Liver (tissue), 3 donors: Measurements from ENCODE around the gene CD101.

ENCODE experiments used
- ATF3 ChIP-seq: IDR thresholded peaks from 2 replicates; pipeline ENCODE4 v1.6.1; 2016; ENCODE audit warnings: antibody characterized with exemption
- CTCF ChIP-seq: fragments of 150-350 bp; IDR thresholded peaks from 2 replicates; pipeline ENCODE4 v1.5.1; 2017; ENCODE audit warnings: improper control_type of control experiment, low read depth, low read length; ENCODE audit not compliant: missing input control
- EGR1 ChIP-seq, 2 donors: IDR thresholded peaks; 2 replicates each; pipeline ENCODE4 v1.6.1; 2016 to 2018; ENCODE audit warnings: antibody characterized with exemption in 2 of 2, low read depth in 2 of 2
- FOXA2 ChIP-seq: IDR thresholded peaks from 2 replicates; pipeline ENCODE4 v1.6.1; 2016; ENCODE audit warnings: antibody characterized with exemption
- GABPA ChIP-seq, 2 donors: IDR thresholded peaks in 1 of 2; conservative IDR thresholded peaks in 1 of 2; 2 replicates each; pipeline ENCODE4 v1.6.1; 2016; ENCODE audit warnings: antibody characterized with exemption in 2 of 2, mild to moderate bottlenecking in 1 of 2, moderate library complexity in 1 of 2
- JUND ChIP-seq, 2 donors: IDR thresholded peaks; 2 replicates each; pipeline ENCODE4 v1.6.1; 2016; ENCODE audit warnings: antibody characterized with exemption in 2 of 2
- MAX ChIP-seq: IDR thresholded peaks from 2 replicates; pipeline ENCODE4 v1.6.1; 2016; ENCODE audit warnings: antibody characterized with exemption
- RXRA ChIP-seq, 2 donors: IDR thresholded peaks; 2 replicates each; pipeline ENCODE4 v1.6.1; 2017 to 2018; ENCODE audit warnings: antibody characterized with exemption in 2 of 2, mild to moderate bottlenecking in 1 of 2
- YY1 ChIP-seq: IDR thresholded peaks from 2 replicates; pipeline ENCODE4 v1.6.1; 2016; ENCODE audit warnings: antibody characterized with exemption, mild to moderate bottlenecking
- ZBTB33 ChIP-seq: IDR thresholded peaks from 2 replicates; pipeline ENCODE4 v1.6.1; 2016; ENCODE audit warnings: antibody characterized with exemption
- TF ChIP-seq, protein P1 (sequence below): IDR thresholded peaks from 2 replicates; pipeline ENCODE4 v1.6.1; 2016; ENCODE audit warnings: antibody characterized with exemption, mild to moderate bottlenecking
- donor health status: healthy.
- donor health status: healthy.

DNA sequence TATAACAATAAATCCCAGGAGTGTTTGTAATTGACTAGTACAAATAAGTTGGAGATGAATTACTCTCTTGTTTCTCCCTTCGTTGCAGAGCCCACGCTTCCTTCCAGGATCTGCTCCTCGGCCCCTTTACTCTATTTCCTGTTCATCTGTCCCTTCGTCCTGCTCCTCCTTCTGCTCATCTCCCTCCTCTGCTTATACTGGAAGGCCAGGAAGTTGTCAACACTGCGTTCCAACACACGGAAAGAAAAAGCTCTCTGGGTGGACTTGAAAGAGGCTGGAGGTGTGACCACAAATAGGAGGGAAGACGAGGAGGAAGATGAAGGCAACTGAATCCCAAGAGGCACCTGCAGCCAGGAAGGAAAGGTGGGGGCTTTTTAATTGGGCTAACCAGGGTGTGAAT is 32.2 kb downstream of the CD101 start:
- TF ChIP-seq MAX: no peak
- TF ChIP-seq RXRA (IDR thresholded peaks at IDR 0.05): no peak
- TF ChIP-seq CTCF: no peak
- no peak for TF ChIP-seq GABPA (IDR thresholded peaks at IDR 0.05 in 1 of 2, conservative IDR thresholded peaks at IDR 0.05 in 1 of 2)
- no peak for TF ChIP-seq ATF3
- TF ChIP-seq YY1: no peak
- TF ChIP-seq ZBTB33: no peak
- TF ChIP-seq, protein P1, sequence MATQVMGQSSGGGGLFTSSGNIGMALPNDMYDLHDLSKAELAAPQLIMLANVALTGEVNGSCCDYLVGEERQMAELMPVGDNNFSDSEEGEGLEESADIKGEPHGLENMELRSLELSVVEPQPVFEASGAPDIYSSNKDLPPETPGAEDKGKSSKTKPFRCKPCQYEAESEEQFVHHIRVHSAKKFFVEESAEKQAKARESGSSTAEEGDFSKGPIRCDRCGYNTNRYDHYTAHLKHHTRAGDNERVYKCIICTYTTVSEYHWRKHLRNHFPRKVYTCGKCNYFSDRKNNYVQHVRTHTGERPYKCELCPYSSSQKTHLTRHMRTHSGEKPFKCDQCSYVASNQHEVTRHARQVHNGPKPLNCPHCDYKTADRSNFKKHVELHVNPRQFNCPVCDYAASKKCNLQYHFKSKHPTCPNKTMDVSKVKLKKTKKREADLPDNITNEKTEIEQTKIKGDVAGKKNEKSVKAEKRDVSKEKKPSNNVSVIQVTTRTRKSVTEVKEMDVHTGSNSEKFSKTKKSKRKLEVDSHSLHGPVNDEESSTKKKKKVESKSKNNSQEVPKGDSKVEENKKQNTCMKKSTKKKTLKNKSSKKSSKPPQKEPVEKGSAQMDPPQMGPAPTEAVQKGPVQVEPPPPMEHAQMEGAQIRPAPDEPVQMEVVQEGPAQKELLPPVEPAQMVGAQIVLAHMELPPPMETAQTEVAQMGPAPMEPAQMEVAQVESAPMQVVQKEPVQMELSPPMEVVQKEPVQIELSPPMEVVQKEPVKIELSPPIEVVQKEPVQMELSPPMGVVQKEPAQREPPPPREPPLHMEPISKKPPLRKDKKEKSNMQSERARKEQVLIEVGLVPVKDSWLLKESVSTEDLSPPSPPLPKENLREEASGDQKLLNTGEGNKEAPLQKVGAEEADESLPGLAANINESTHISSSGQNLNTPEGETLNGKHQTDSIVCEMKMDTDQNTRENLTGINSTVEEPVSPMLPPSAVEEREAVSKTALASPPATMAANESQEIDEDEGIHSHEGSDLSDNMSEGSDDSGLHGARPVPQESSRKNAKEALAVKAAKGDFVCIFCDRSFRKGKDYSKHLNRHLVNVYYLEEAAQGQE: no peak
- no peak for TF ChIP-seq JUND (IDR thresholded peaks at IDR 0.05)
- TF ChIP-seq EGR1 (IDR thresholded peaks at IDR 0.05; ENCODE audit: low read depth in 2 of 2): no peak
- TF ChIP-seq FOXA2: no peak
